HG02973 (cell line): ENCODE data around the gene CPNE5.

Experiments used
- ATAC-seq: cut with Tn5 transposase; IDR thresholded peaks from one replicate; pipeline ENCODE4 v1.9.1; 2021; ENCODE audit warnings: moderate library complexity; ENCODE audit not compliant: unreplicated experiment

The CPNE5 gene

GRCh38 chr6:36836111-36837021 is 2.9 kb downstream of the CPNE5 start:
- no peak for ATAC-seq

GRCh38 chr6:36834576-36835341 is 4.5 kb downstream of the CPNE5 start:
- no peak for ATAC-seq

GRCh38 chr6:36833182-36833789 is 6.0 kb downstream of the CPNE5 start:
- no peak for ATAC-seq

DNA sequence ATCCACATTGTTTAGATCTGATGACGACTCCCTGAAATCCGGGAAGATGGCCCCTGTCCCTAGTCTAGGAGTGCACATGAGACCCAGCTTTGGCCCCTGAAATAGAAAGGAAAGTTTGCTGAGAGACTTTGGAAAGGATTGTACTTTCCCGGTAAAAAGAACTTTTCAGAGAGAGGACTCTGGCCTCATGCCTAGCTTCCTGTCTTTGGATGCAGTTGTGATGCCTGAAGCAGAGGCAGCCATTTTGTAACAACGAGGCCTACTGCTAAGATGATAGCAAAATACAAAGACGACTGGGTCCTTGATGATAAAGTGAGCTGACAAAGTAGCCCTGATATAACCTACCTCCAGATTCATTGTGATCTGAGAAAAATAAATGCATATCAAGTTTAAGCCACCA is 6.9 kb downstream of the CPNE5 start:
- ATAC-seq = no peak

DNA sequence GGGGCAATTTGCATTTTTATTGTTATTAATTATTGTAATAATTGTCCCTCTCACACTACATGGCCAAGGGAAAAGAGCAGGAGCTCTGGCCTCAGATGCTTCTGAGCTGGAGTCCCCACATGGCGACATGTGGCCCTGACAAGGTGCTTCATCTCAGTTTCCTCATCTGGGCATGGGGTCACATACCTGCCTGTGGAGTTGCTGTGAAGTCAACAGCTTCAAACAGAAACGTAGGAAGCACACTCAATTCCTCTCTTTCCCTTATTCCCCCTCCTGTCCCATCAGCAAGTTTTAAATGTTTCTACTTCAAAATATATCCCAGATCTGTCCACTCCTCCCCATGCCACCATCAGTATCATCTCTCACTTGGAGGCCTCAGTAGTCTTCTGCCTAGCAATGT is 8.7 kb downstream of the CPNE5 start:
- ATAC-seq = no peak

- ATAC-seq = no peak
Observed at GRCh38 chr6:36829919-36830544, 9.2 kb downstream of the CPNE5 start.

GRCh38 chr6:36827261-36828079 is 11.8 kb downstream of the CPNE5 start:
- ATAC-seq = no peak

GRCh38 chr6:36826520-36827227 is 12.6 kb downstream of the CPNE5 start:
- no peak for ATAC-seq

DNA sequence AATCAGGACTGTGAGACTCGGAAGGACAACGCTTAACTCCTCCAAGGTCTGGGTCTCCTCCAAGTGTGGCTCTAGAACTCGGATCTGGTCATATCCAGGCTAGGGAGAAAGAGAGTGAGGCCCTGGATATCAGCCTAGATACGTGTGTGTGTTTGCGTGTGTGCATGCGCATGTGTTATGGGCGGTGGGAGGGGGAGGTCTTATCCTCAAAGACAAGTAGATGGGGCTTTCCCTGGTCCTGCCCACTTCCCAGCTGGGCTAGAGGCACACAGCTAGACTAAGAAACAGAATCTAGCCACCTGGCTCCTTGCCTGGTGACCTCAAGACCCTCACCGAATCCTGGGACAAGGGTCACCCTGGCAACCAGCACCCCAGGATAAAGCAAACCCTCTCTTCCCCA is 13.2 kb downstream of the CPNE5 start:
- no peak for ATAC-seq

GRCh38 chr6:36825452-36825851 is 13.8 kb downstream of the CPNE5 start:
- ATAC-seq = no peak

DNA sequence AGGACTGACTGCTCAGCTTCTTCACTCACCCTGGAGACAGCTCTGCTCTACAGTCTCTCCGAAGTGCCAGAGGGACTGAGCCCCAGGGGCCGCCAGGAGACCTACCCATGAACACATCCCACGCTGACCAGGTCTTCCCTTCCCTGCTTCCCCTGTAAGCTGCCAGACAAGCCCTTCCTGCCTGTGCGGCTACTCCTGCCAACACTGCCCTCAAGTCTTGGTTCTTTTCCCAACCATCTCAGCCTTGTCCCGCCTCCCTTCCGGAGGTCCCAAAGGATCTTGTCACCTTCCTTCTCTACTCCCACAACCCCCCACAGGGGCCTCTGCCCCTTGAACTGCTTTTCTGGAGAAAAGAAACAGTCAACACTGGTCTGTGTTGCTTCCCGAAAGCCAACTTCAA is 15.0 kb downstream of the CPNE5 start:
- no peak for ATAC-seq

GRCh38 chr6:36823421-36824096 is 15.7 kb downstream of the CPNE5 start:
- ATAC-seq = no peak

GRCh38 chr6:36822506-36823269 is 16.6 kb downstream of the CPNE5 start:
- ATAC-seq = no peak

- no peak for ATAC-seq
Observed at GRCh38 chr6:36821581-36822335, 17.5 kb downstream of the CPNE5 start.

DNA sequence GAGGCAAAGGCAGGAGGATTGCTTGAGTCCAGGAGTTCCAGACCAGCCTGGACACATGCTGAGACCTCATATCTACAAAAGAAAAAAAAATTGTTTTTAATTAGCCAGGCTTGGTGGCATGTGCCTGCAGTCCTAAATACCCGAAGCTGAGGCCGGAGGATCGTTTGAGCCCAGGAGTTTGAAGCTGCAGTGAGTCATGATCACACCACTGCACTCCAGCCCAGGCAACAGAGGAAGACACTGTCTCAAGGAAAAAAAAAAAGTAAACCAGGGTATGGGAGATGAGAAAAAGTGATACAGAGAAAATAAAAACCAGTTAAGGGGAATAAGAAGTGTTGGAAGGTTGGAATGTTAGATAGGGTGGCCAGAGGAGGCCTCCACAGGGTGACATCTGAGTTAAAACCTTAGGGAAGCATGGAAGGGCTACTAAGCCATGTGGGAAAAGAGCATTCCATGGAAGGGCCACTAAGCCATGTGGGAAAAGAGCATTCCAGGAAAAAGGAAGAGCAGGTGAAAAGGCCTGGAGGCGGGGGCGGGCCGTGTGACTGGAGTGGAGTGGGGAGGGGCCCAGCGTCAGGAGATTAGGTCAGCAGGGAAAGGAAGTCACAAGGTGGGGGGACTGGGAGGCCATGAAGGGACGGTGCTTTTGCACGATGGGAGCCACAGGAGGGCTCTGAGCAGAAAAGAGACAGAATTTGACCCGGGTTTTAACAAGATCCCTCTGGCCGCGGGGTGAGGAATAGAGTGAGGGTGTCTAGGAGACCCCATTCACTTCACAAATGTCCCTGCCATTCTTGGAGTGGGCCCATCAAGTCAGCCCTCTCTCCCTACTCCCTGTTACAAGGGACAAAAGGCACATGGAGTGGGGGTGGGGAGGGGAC is 18.3 kb downstream of the CPNE5 start:
- no peak for ATAC-seq

DNA sequence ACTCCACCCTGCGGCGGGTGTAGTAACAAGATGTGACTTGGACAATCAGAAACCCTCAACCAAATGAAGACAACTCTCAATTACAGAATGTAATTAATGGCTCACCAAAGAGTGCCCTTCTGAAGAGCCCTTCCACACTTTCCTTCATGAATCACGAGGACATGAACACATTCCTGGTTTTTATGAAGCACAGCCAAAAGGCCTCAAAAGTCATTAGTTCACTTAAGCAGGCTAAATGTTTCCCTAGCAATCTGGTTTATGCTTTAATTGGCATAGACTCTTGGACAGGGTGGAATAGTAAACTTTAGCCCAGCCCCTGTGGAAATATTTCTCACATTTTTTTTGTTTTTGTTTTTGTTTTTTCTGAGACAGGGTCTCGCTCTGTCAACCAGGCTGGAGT is 20.5 kb downstream of the CPNE5 start:
- no peak for ATAC-seq

DNA sequence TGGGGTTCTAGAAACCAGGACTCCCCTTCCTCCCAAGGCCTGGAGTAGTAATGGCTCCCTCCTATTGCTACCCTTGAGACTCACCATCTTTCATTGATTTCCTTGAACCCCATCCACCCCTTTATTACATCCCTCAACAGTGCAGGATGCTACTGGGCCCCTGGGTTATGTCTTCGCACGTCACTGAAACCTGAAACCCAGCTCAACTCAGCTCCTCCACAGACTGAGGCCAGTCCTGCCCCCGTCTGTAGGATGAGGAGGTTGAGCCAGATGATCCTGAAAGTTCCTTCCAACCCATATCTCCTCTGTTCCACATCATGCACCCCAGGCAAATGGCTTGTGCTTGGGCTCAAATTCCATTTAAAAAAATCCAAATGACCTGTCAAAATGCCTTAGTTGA is 21.4 kb downstream of the CPNE5 start:
- no peak for ATAC-seq
